AG09309 (cell line): ENCODE measurements around the gene CPNE7.

ENCODE experiments used
- DNase-seq: peaks from one replicate; pipeline ENCODE4 v3.0.0-alpha.2; 2010; ENCODE audit warnings: low read depth
- H3K4me3 ChIP-seq: 2 replicates; pipeline ENCODE4 v1.5.1; 2011; ENCODE audit warnings: mild to moderate bottlenecking, low read depth, low read length, moderate library complexity; ENCODE audit not compliant: control insufficient read depth
- CTCF ChIP-seq: IDR thresholded peaks from 2 replicates; pipeline ENCODE4 v1.5.1; 2011; ENCODE audit warnings: mild to moderate bottlenecking, low read depth, low read length, inconsistent platforms; ENCODE audit not compliant: insufficient read depth, control insufficient read depth; ENCODE audit errors: missing control alignments

The CPNE7 gene

GRCh38 chr16:89561884-89562599, 13.5 kb upstream of the CPNE7 start:
- no peak for TF ChIP-seq CTCF
- peak overlapping the region; percentile 75 for H3K4me3 ChIP-seq
- DNase-seq, result no peak

GRCh38 chr16:89562939-89563338, 12.6 kb upstream of the CPNE7 start:
- DNase-seq, result no peak
- no peak overlapping the region; the same call in 1 of the 2 replicates for H3K4me3 ChIP-seq
- TF ChIP-seq CTCF, result no peak

GRCh38 chr16:89563639-89564392, 11.7 kb upstream of the CPNE7 start:
- no peak for DNase-seq
- no peak overlapping the region for H3K4me3 ChIP-seq
- no peak for TF ChIP-seq CTCF

- no peak for DNase-seq
- no peak overlapping the region for H3K4me3 ChIP-seq
These were observed 10.9 kb upstream of the CPNE7 start for GRCh38 chr16:89564476-89565255.

GRCh38 chr16:89565256-89565505, 10.4 kb upstream of the CPNE7 start:
- no peak overlapping the region for H3K4me3 ChIP-seq
- no peak for DNase-seq
- TF ChIP-seq CTCF, result no peak

More at GRCh38 chr16:89564476-89565255, 10.9 kb upstream of the CPNE7 start:
- TF ChIP-seq CTCF, result no peak

- no peak for DNase-seq
- H3K4me3 ChIP-seq, result peak overlapping the region; percentile 13
- TF ChIP-seq CTCF, result peak; percentile 72
These were observed 9.8 kb upstream of the CPNE7 start for GRCh38 chr16:89565506-89566372.
